ENCODE measurements around the gene MARK3. TPM values are rescaled to one million over a fixed set of nuclear protein-coding genes. Genes with fewer than 3 reads are reported as not detected.

The MARK3 gene
- total and polyA plus RNA-seq, 2 donors (not counting 1 experiment from before 2014, with no cell fraction given), result 73.0 to 142 TPM

- CTCF ChIA-PET, result interaction anchor here (0.5 to 1.3 kb wide), 2 partner anchors 15 to 47 kb away, joined by 3 to 4 read pairs; no protein-coding TSS in a partner anchor
- no peak overlapping the region for H3K4me3 Mint-ChIP-seq
Measured at GRCh38 chr14:103343164-103343879, 41.9 kb upstream of the MARK3 start.

More at GRCh38 chr14:103343164-103343879, 41.9 kb upstream of the MARK3 start:
- Histone ChIP-seq H3K4me1 (ENCODE audit: control insufficient read depth in 2 of 2, insufficient read depth in 2 of 2, low read length in 2 of 2) (no peaks in the 10 kb centered on the region), H3K9ac (ENCODE audit: low read length) (no peak overlapping the region), H3K9me3 (ENCODE audit: control extremely low read depth in 1 of 3, control insufficient read depth in 2 of 3, insufficient read depth in 1 of 3, low read length in 2 of 3) (no peaks in the 10 kb centered on the region), H3K36me3 (replicated peaks in 1 of 2; ENCODE audit: control extremely low read depth in 1 of 2, control insufficient read depth in 1 of 2, extremely low read depth in 1 of 2, insufficient read depth in 2 of 2, low read length in 1 of 2) (peaks cover 9 to 66% of the 10 kb centered on the region in 2 experiments), H4K20me1 (ENCODE audit: control insufficient read depth, insufficient read depth, low read length, poor library complexity, severe bottlenecking) (peaks cover 32% of the 10 kb centered on the region), H3K27ac (ENCODE audit: low read length in 2 of 2) (no peak overlapping the region), H3K27me3 (replicated peaks in 1 of 4; ENCODE audit: control extremely low read depth in 1 of 4, control insufficient read depth in 3 of 4, insufficient read depth in 4 of 4, low read length in 3 of 4) (no peaks in the 10 kb centered on the region), H3K4me2 (replicated peaks; ENCODE audit: low read depth, low read length, poor library complexity, severe bottlenecking) (no peak overlapping the region), H3K79me2 (ENCODE audit: control insufficient read depth, insufficient read depth, low read length) (peaks cover 8% of the 10 kb centered on the region), H2AFZ (ENCODE audit: insufficient read depth, low read depth, low read length, poor library complexity, severe bottlenecking) (no peak overlapping the region), H3K4me3 (ENCODE audit: control extremely low read depth in 1 of 5, extremely low read depth in 1 of 5, insufficient read depth in 1 of 5, low read depth in 2 of 5, low read length in 4 of 5) (no peak overlapping the region)
- TF ChIP-seq CTCF (IDR thresholded peaks at IDR 0.05), result no peak
- no peak for TF ChIP-seq EZH2 (IDR thresholded peaks at IDR 0.05; ENCODE audit: borderline replicate concordance, insufficient read depth, low read depth, low read length, poor library complexity, severe bottlenecking)
- WGBS (ENCODE audit: insufficient coverage), result 85% methylated on average over 4 of the region's 4 CpGs
- intact Hi-C loops (cut with micrococcal nuclease), result no loop called here
- H3K4me1 Mint-ChIP-seq, result peaks cover 10% of the 10 kb centered on the region
- DNase-seq (no peak), ATAC-seq (ENCODE audit: low read depth) (no peak)
- H3K27me3 Mint-ChIP-seq, result no peaks in the 10 kb centered on the region
- H3K9me3 Mint-ChIP-seq (ENCODE audit: insufficient read depth), result no peaks in the 10 kb centered on the region
- POLR2A ChIA-PET, result no interaction called here
- H3K27ac Mint-ChIP-seq, result no peak overlapping the region

All from B cell (primary cell).